Panc1 (cell line): ENCODE measurements around the gene TRIM62. TPM values are rescaled to one million over a fixed set of nuclear protein-coding genes. Genes with fewer than 3 reads are reported as not detected.

ENCODE experiments used
- ATAC-seq: fragments of 200-7000 bp; cut with Tn5 transposase; 2 replicates; pipeline ENCODE4 v1.9.1; 2020; ENCODE audit warnings: mild to moderate bottlenecking, moderate library complexity
- BruUV-seq: library from RNA; stranded (reverse); fragments of 400-500 nt; replicated peaks from 2 replicates; lab custom pipeline; 2021; lab: Mats Ljungman, UMichigan
- CTCF ChIA-PET: fragments of 300-600 bp; sonication (Branson Sonifier 250); formaldehyde crosslinking; loops from one replicate; lab custom pipeline; 2022; ENCODE audit warnings: antibody characterized with exemption; lab: Charles Lee
- POLR2A ChIA-PET: fragments of 300-600 bp; sonication (Branson Sonifier 250); formaldehyde crosslinking; loops from one replicate; lab custom pipeline; 2022; ENCODE audit warnings: antibody characterized with exemption; lab: Charles Lee
- DNase-seq: peaks from one replicate; pipeline ENCODE4 v3.0.0-alpha.2; 2010; ENCODE audit warnings: low read depth, low spot score
- H3K27ac ChIP-seq: 2 replicates; pipeline ENCODE4 v1.5.1; 2011; ENCODE audit warnings: mild to moderate bottlenecking, low read length, inconsistent platforms
- H3K27me3 ChIP-seq: fragments of 200-500 bp; sonication (Bioruptor generic); 2 replicates; pipeline ENCODE4 v1.6.0; 2014; ENCODE audit warnings: low read length, inconsistent platforms; ENCODE audit not compliant: control insufficient read depth, insufficient read depth
- H3K36me3 ChIP-seq: fragments of 200-500 bp; sonication (Bioruptor generic); 2 replicates; pipeline ENCODE4 v1.5.1; 2014; ENCODE audit warnings: inconsistent platforms, mild to moderate bottlenecking, low read length, moderate library complexity; ENCODE audit not compliant: control insufficient read depth, insufficient read depth
- H3K4me1 ChIP-seq: 2 replicates; pipeline ENCODE4 v1.5.1; 2011; ENCODE audit warnings: inconsistent platforms, mild to moderate bottlenecking, low read length, moderate library complexity; ENCODE audit not compliant: control insufficient read depth, insufficient read depth
- H3K4me3 ChIP-seq, 2 experiments: 2 replicates each; pipeline ENCODE4 v1.5.1; 2011 to 2012; ENCODE audit warnings: low read depth in 2 of 2, low read length in 2 of 2, mild to moderate bottlenecking in 2 of 2, inconsistent platforms in 1 of 2, moderate library complexity in 1 of 2
- H3K9me3 ChIP-seq: fragments of 200-500 bp; sonication (Bioruptor generic); 2 replicates; pipeline ENCODE4 v1.5.1; 2014; ENCODE audit warnings: low read depth, mild to moderate bottlenecking, inconsistent platforms, low read length, moderate library complexity; ENCODE audit not compliant: control insufficient read depth, insufficient read depth
- POLR2AphosphoS5 ChIP-seq: IDR thresholded peaks from 2 replicates; pipeline ENCODE4 v1.6.1; 2012; ENCODE audit warnings: mild to moderate bottlenecking, low read depth, low read length, moderate library complexity
- SIN3A ChIP-seq: IDR thresholded peaks from 2 replicates; pipeline ENCODE4 v1.6.1; 2012; ENCODE audit warnings: low read depth, mild to moderate bottlenecking, low read length, moderate library complexity, borderline replicate concordance; ENCODE audit not compliant: insufficient read depth
- TCF7L2 ChIP-seq: IDR thresholded peaks from 2 replicates; pipeline ENCODE4 v1.6.1; 2011; ENCODE audit warnings: mild to moderate bottlenecking, low read depth, low read length, inconsistent platforms
- in situ Hi-C: cut with HindIII; loops from 2 replicates; pipeline ENCODE4 v1.10.0; 2016; ENCODE audit warnings: low sequenced_read_pairs, low pct_unique_long_range_greater_than_20kb
- intact Hi-C: fragments of 100-400 bp; cut with micrococcal nuclease; formaldehyde crosslinking; loops from one replicate; pipeline ENCODE4 v1.10.0; 2022; ENCODE audit not compliant: unreplicated experiment
- total RNA-seq: library from RNA; stranded (reverse); gene quantifications from one replicate; pipeline ENCODE4 v1.2.1, GENCODE V29; 2021; ENCODE audit not compliant: unreplicated experiment
- TF ChIP-seq, protein P1 (sequence below): fragments of 450-650 bp; IDR thresholded peaks from 2 replicates; pipeline ENCODE4 v1.5.1; 2017; ENCODE audit warnings: mild to moderate bottlenecking
- TF ChIP-seq, protein P2 (sequence below), 2 experiments: IDR thresholded peaks; 2 replicates each; pipeline ENCODE4 v1.6.1; 2011 to 2012; ENCODE audit warnings: low read depth in 2 of 2, control low read depth in 1 of 2, low read length in 1 of 2, mild to moderate bottlenecking in 1 of 2, moderate library complexity in 1 of 2; ENCODE audit not compliant: insufficient read depth in 1 of 2

TRIM62 gene
- total RNA-seq, 1 experiment from 2014 or later = 7.4 TPM

DNA sequence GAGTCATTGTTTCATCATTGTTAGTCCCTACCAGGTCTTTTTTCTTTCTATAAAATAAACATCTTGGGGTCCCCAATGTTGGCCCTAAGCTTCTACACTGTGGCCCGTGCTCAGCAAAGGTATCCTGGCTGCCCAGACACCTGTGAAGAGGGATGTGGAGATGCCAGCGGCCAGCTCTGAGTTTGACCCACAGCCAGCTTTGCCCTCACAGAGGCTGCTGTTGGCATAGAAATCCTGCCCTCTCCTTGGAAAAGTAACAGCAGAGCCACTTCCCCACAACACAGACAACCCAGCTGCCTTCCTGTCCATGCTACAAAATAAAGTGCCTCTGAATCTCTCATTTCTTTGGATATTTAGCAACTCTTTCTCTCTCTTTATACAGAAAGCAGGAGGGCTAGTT lies 6.0 kb downstream of the TRIM62 start:
- H3K4me1 ChIP-seq = peaks cover 5% of the 10 kb centered on the region
- TF ChIP-seq, protein P1, sequence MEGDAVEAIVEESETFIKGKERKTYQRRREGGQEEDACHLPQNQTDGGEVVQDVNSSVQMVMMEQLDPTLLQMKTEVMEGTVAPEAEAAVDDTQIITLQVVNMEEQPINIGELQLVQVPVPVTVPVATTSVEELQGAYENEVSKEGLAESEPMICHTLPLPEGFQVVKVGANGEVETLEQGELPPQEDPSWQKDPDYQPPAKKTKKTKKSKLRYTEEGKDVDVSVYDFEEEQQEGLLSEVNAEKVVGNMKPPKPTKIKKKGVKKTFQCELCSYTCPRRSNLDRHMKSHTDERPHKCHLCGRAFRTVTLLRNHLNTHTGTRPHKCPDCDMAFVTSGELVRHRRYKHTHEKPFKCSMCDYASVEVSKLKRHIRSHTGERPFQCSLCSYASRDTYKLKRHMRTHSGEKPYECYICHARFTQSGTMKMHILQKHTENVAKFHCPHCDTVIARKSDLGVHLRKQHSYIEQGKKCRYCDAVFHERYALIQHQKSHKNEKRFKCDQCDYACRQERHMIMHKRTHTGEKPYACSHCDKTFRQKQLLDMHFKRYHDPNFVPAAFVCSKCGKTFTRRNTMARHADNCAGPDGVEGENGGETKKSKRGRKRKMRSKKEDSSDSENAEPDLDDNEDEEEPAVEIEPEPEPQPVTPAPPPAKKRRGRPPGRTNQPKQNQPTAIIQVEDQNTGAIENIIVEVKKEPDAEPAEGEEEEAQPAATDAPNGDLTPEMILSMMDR = no peak
- TF ChIP-seq, protein P2, sequence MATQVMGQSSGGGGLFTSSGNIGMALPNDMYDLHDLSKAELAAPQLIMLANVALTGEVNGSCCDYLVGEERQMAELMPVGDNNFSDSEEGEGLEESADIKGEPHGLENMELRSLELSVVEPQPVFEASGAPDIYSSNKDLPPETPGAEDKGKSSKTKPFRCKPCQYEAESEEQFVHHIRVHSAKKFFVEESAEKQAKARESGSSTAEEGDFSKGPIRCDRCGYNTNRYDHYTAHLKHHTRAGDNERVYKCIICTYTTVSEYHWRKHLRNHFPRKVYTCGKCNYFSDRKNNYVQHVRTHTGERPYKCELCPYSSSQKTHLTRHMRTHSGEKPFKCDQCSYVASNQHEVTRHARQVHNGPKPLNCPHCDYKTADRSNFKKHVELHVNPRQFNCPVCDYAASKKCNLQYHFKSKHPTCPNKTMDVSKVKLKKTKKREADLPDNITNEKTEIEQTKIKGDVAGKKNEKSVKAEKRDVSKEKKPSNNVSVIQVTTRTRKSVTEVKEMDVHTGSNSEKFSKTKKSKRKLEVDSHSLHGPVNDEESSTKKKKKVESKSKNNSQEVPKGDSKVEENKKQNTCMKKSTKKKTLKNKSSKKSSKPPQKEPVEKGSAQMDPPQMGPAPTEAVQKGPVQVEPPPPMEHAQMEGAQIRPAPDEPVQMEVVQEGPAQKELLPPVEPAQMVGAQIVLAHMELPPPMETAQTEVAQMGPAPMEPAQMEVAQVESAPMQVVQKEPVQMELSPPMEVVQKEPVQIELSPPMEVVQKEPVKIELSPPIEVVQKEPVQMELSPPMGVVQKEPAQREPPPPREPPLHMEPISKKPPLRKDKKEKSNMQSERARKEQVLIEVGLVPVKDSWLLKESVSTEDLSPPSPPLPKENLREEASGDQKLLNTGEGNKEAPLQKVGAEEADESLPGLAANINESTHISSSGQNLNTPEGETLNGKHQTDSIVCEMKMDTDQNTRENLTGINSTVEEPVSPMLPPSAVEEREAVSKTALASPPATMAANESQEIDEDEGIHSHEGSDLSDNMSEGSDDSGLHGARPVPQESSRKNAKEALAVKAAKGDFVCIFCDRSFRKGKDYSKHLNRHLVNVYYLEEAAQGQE (IDR thresholded peaks at IDR 0.05; ENCODE audit: insufficient read depth in 1 of 2, low read depth in 2 of 2, low read length in 1 of 2) = no peak
- TF ChIP-seq SIN3A (no peak), TCF7L2 (no peak), POLR2AphosphoS5 (no peak)
- intact Hi-C loops (no loop called here), in situ Hi-C loops (no loop called here)
- H3K27ac ChIP-seq = no peak overlapping the region
- BruUV-seq = no TSS peak
- ChIA-PET POLR2A (no interaction called here), CTCF (no interaction called here)
- no peaks in the 10 kb centered on the region for H3K36me3 ChIP-seq
- H3K4me3 ChIP-seq = no peak overlapping the region
- no peak for DNase-seq
- H3K9me3 ChIP-seq = no peaks in the 10 kb centered on the region
- ATAC-seq = no peak
- H3K27me3 ChIP-seq = no peaks in the 10 kb centered on the region

DNA sequence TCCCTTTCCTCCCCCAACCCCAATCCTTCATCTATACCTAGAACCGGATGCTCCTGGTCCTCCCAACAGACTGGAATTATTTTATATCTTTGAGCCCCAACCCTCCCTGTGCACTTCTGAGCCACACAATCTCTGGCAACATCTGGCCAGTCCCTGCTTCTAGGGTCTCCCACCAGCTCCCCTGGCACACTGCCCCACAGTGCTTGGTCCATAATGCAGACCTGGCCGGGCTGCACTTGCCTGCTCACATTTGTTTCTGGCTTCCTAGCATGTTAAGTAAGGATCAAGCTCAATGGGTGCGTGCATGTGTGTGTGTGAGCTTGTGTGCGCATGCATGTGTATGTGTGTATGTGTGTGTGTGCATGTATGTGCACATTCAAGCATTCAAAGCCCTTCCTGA lies 8.8 kb downstream of the TRIM62 start:
- CTCF ChIA-PET = no interaction called here
- H3K36me3 ChIP-seq = no peaks in the 10 kb centered on the region
- no TSS peak for BruUV-seq
- POLR2A ChIA-PET = no interaction called here
- TF ChIP-seq TCF7L2 (no peak), SIN3A (no peak), POLR2AphosphoS5 (no peak)
- TF ChIP-seq, protein P1 = no peak
- TF ChIP-seq, protein P2 (IDR thresholded peaks at IDR 0.05; ENCODE audit: insufficient read depth in 1 of 2, low read depth in 2 of 2, low read length in 1 of 2) = no peak
- H3K9me3 ChIP-seq = no peaks in the 10 kb centered on the region
- no peak overlapping the region for H3K4me3 ChIP-seq
- intact Hi-C loops (no loop called here), in situ Hi-C loops (no loop called here)
- H3K4me1 ChIP-seq = no peaks in the 10 kb centered on the region; the same call in 1 of the 2 replicates
- ATAC-seq (no peak), DNase-seq (no peak)
- H3K27me3 ChIP-seq = no peaks in the 10 kb centered on the region
- H3K27ac ChIP-seq = no peak overlapping the region
